Vagina (tissue), 2 donors: ENCODE results near the gene ADD3. TPM values are rescaled to one million over a fixed set of nuclear protein-coding genes. Genes with fewer than 3 reads are reported as not detected.

Experiments used
- DNase-seq, 2 donors: peaks; one replicate each; pipeline ENCODE4 v3.0.0-alpha.2; 2017; ENCODE audit errors: extremely low spot score in 2 of 2
- H3K27ac ChIP-seq: fragments of 200-600 bp; sonication (generic); one replicate; pipeline ENCODE4 v1.5.1; 2019
- H3K27me3 ChIP-seq: fragments of 200-600 bp; sonication (generic); one replicate; pipeline ENCODE4 v1.5.1; 2019
- H3K36me3 ChIP-seq, 2 donors: fragments of 200-600 bp; sonication (generic); one replicate each; pipeline ENCODE4 v1.5.1; 2017 to 2019
- H3K4me1 ChIP-seq: fragments of 200-600 bp; sonication (generic); one replicate; pipeline ENCODE4 v1.5.1; 2019
- H3K4me3 ChIP-seq, 2 donors: fragments of 200-600 bp; sonication (generic); 1 replicate in 1 of 2; 2 replicates in 1 of 2; pipeline ENCODE4 v1.5.1; 2016 to 2019
- H3K9me3 ChIP-seq: fragments of 200-600 bp; sonication (generic); one replicate; pipeline ENCODE4 v1.5.1; 2019
- POLR2A ChIP-seq, 2 donors: fragments of 450-650 bp; IDR thresholded peaks; one replicate each; pipeline ENCODE4 v1.6.1; 2017; ENCODE audit warnings: antibody characterized with exemption in 2 of 2, mild to moderate bottlenecking in 2 of 2, moderate library complexity in 2 of 2
- POLR2AphosphoS5 ChIP-seq, 2 donors: sonication (generic); formaldehyde crosslinking; IDR thresholded peaks; one replicate each; pipeline ENCODE4 v1.9.0; 2017; ENCODE audit warnings: antibody characterized with exemption in 2 of 2, mild to moderate bottlenecking in 2 of 2, low read depth in 1 of 2; ENCODE audit not compliant: insufficient read depth in 1 of 2
- intact Hi-C: fragments of 100-400 bp; cut with DNase I; formaldehyde crosslinking; loops from one replicate; pipeline ENCODE4 v1.15.1; 2023
- total RNA-seq: library from RNA; depleted of rRNA; stranded (reverse); fragments of >200 nt; gene quantifications from one replicate; pipeline ENCODE4 v1.2.3, GENCODE V29; 2016
- TF ChIP-seq, protein P1 (sequence below), 3 experiments: fragments of 450-650 bp in 2 of 3; fragments of 200-600 bp in 1 of 3; sonication (generic) in 1 of 3; IDR thresholded peaks; one replicate each; pipeline ENCODE4 v1.5.1; 2017 to 2019; ENCODE audit warnings: antibody characterized with exemption in 3 of 3, mild to moderate bottlenecking in 2 of 3, moderate library complexity in 2 of 3

ADD3 gene
- total RNA-seq, 1 donor from 2014 or later = 114 TPM

DNA sequence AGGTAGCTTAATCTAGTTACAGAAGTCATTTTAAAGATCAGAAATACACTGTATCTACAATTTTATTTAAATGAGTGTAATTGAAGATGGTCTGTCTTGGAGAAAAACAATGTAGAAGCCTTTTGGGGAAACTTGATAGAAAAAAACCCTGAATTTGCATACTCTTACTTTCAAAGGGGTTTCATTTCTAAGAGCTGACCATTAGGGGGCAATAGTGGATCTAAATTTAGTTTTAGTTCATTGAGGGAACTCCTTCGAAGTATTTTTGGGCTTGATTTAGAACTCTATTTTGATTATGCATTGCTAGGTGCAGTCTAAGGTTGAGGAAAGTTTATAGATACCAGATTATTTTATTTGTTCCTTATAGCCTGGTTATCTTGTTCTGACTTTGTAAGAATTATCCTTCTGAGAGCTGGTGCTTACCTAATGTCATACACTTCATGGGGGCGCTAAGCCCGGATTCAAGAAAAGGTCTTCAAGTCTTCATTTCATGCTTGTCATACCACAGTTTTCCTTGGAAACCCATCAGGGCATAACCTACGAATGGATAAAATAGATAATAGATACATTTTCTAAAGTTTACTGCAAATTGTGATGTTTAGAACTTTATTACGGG, 130.5 kb downstream of the ADD3 start:
- peaks cover 0 to 2% of the 10 kb centered on the region in 2 donors for H3K36me3 ChIP-seq
- H3K4me1 ChIP-seq = peaks cover 21% of the 10 kb centered on the region
- H3K4me3 ChIP-seq = no peak overlapping the region
- intact Hi-C loops = loop anchor here (10.0 kb wide), 1 partner anchor 136 kb away; no protein-coding TSS in a partner anchor
- H3K27me3 ChIP-seq = no peaks in the 10 kb centered on the region
- TF ChIP-seq POLR2AphosphoS5 (IDR thresholded peaks at IDR 0.05; ENCODE audit: insufficient read depth in 1 of 2, low read depth in 1 of 2) = peak in 1 of 2 donors; percentile 37
- TF ChIP-seq, protein P1, sequence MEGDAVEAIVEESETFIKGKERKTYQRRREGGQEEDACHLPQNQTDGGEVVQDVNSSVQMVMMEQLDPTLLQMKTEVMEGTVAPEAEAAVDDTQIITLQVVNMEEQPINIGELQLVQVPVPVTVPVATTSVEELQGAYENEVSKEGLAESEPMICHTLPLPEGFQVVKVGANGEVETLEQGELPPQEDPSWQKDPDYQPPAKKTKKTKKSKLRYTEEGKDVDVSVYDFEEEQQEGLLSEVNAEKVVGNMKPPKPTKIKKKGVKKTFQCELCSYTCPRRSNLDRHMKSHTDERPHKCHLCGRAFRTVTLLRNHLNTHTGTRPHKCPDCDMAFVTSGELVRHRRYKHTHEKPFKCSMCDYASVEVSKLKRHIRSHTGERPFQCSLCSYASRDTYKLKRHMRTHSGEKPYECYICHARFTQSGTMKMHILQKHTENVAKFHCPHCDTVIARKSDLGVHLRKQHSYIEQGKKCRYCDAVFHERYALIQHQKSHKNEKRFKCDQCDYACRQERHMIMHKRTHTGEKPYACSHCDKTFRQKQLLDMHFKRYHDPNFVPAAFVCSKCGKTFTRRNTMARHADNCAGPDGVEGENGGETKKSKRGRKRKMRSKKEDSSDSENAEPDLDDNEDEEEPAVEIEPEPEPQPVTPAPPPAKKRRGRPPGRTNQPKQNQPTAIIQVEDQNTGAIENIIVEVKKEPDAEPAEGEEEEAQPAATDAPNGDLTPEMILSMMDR (IDR thresholded peaks at IDR 0.05) = peak; percentile 44 to 60 (median 55)
- TF ChIP-seq POLR2A (IDR thresholded peaks at IDR 0.05) = no peak
- no peaks in the 10 kb centered on the region for H3K9me3 ChIP-seq
- no peak overlapping the region for H3K27ac ChIP-seq
- no peak for DNase-seq

DNA sequence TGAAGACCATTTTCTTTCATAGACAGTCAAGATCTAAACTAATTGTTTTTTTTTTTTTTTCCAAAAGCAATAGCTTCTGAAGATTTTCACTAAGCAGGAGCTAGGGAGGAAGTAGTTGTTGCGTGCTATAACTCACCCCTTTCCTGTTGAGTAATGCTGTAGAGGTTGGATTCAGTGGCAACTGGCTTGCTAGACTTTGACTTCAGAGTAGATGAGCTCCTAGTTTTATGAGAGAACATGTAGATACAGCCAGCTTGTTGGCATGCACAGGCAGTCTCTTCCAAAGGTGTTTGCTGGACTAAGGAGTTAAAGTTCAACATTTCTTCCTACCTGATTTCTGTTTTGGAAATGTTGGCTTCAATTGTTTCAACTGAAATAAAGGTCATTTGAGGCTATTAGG, 133.4 kb downstream of the ADD3 start:
- TF ChIP-seq, protein P1 (IDR thresholded peaks at IDR 0.05) = no peak
- TF ChIP-seq POLR2AphosphoS5 (IDR thresholded peaks at IDR 0.05; ENCODE audit: insufficient read depth in 1 of 2, low read depth in 1 of 2) = no peak
- H3K4me3 ChIP-seq = no peak overlapping the region
- H3K36me3 ChIP-seq = no peaks in the 10 kb centered on the region
- H3K4me1 ChIP-seq = peaks cover 21% of the 10 kb centered on the region
- H3K27ac ChIP-seq = no peak overlapping the region
- DNase-seq = no peak
- intact Hi-C loops = loop anchor here (5.0 kb wide), 1 partner anchor 66 kb away; the partner anchor contains the start of gene MXI1
- H3K9me3 ChIP-seq = no peaks in the 10 kb centered on the region
- no peaks in the 10 kb centered on the region for H3K27me3 ChIP-seq

GRCh38 chr10:110141871-110142635, 134.3 kb downstream of the ADD3 start:
- Histone ChIP-seq H3K9me3 (no peaks in the 10 kb centered on the region), H3K27me3 (no peaks in the 10 kb centered on the region), H3K4me3 (no peak overlapping the region), H3K4me1 (peaks cover 21% of the 10 kb centered on the region), H3K27ac (no peak overlapping the region), H3K36me3 (no peaks in the 10 kb centered on the region)
- no peak for DNase-seq
- intact Hi-C loops = loop anchor here (5.0 kb wide), 1 partner anchor 65 kb away; the partner anchor contains the start of gene MXI1
- TF ChIP-seq, protein P1 (IDR thresholded peaks at IDR 0.05) = no peak
- TF ChIP-seq POLR2A (IDR thresholded peaks at IDR 0.05) (no peak), POLR2AphosphoS5 (IDR thresholded peaks at IDR 0.05; ENCODE audit: insufficient read depth in 1 of 2, low read depth in 1 of 2) (no peak)

DNA sequence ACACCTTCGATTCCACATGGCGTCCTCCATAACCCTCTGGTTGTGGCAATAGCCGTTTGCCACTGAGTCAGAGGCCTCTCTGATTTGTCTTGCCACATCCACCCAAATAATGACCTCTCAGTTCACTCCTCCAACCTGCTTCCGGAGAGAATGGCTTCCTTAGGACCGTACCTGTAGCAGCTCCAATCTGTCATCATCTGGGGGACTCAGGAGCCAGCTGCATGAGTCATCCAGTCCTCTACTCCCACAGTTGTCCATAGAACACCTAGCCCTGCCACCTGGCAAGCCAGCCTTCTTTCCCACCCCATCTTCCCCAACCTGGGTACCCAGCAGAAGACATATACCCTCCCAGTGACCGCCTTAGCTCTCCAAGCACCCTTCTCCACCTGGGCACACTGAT, 135.2 kb downstream of the ADD3 start:
- Histone ChIP-seq H3K4me3 (no peak overlapping the region), H3K27ac (no peak overlapping the region), H3K36me3 (no peaks in the 10 kb centered on the region), H3K27me3 (no peaks in the 10 kb centered on the region), H3K4me1 (peaks cover 14% of the 10 kb centered on the region), H3K9me3 (no peaks in the 10 kb centered on the region)
- DNase-seq = no peak
- intact Hi-C loops = loop anchor here (5.0 kb wide), 1 partner anchor 64 kb away; the partner anchor contains the start of gene MXI1
- no peak for TF ChIP-seq POLR2A (IDR thresholded peaks at IDR 0.05)
- TF ChIP-seq, protein P1 (IDR thresholded peaks at IDR 0.05) = no peak
- no peak for TF ChIP-seq POLR2AphosphoS5 (IDR thresholded peaks at IDR 0.05; ENCODE audit: insufficient read depth in 1 of 2, low read depth in 1 of 2)
